HCT116 (cell line): ENCODE measurements around the gene PNPLA8. TPM values are rescaled to one million over a fixed set of nuclear protein-coding genes. Genes with fewer than 3 reads are reported as not detected.

Source experiments
- ATAC-seq: fragments of 200-7000 bp; cut with Tn5 transposase; 2 replicates; pipeline ENCODE4 v1.9.1; 2020; ENCODE audit warnings: mild to moderate bottlenecking, moderate library complexity
- BruUV-seq: library from RNA; stranded (reverse); fragments of 400-500 nt; replicated peaks from 2 replicates; lab custom pipeline; 2021; lab: Mats Ljungman, UMichigan
- CTCF ChIA-PET: fragments of 300-600 bp; sonication (Branson Sonifier 250); formaldehyde crosslinking; loops from one replicate; lab custom pipeline; 2021; ENCODE audit warnings: antibody characterized with exemption; lab: Charles Lee
- POLR2A ChIA-PET: fragments of 300-600, 350-600 bp; sonication (Branson Sonifier 250); formaldehyde crosslinking; loops from one replicate; lab custom pipeline; 2021; ENCODE audit warnings: antibody characterized with exemption; lab: Charles Lee
- RAD21 ChIA-PET, 2 experiments: fragments of 300-600 bp; sonication (Branson Sonifier 250); formaldehyde crosslinking; loops; one replicate each; lab custom pipeline; 2023; ENCODE audit warnings: low total read pairs in 2 of 2; ENCODE audit not compliant: uncharacterized antibody in 2 of 2, unreplicated experiment in 2 of 2, low non-redundant PET in 1 of 2; lab: Charles Lee
- DNase-seq: peaks from one replicate; pipeline ENCODE4 v3.0.0-alpha.2; 2010; ENCODE audit warnings: low read depth, low spot score
- H2AFZ ChIP-seq: fragments of 200-600 bp; shearing (Covaris generic), sonication (generic); 2 replicates; pipeline ENCODE4 v1.6.1; 2017; ENCODE audit warnings: low read depth, mixed run types, mixed read lengths, antibody characterized with exemption, low read length; ENCODE audit not compliant: poor library complexity, severe bottlenecking
- H3K27ac ChIP-seq: 2 replicates; pipeline ENCODE4 v1.5.1; 2012; ENCODE audit warnings: low read depth, low read length
- H3K27me3 ChIP-seq: fragments of 200-600 bp; sonication (generic); 2 replicates; pipeline ENCODE4 v1.6.1; 2016; ENCODE audit warnings: mixed run types, low read length, mixed read lengths; ENCODE audit not compliant: insufficient read depth
- H3K36me3 ChIP-seq, 2 experiments: fragments of 200-500 bp in 1 of 2; fragments of 200-600 bp in 1 of 2; sonication (Bioruptor generic) in 1 of 2; sonication (generic) in 1 of 2; 2 replicates each; pipeline versions ENCODE4 v1.5.1 to v1.6.1; 2014 to 2016; ENCODE audit warnings: low read length in 2 of 2, inconsistent platforms in 1 of 2, mixed read lengths in 1 of 2, mixed run types in 1 of 2; ENCODE audit not compliant: insufficient read depth in 2 of 2, control insufficient read depth in 1 of 2
- H3K4me1 ChIP-seq, 2 experiments: fragments of 200-600 bp in 1 of 2; sonication (generic) in 1 of 2; 2 replicates each; pipeline versions ENCODE4 v1.5.1 to v1.6.1; 2012 to 2017; ENCODE audit warnings: low read length in 2 of 2, inconsistent platforms in 1 of 2, mild to moderate bottlenecking in 1 of 2, mixed read lengths in 1 of 2, mixed run types in 1 of 2, moderate library complexity in 1 of 2; ENCODE audit not compliant: insufficient read depth in 2 of 2, control insufficient read depth in 1 of 2
- H3K4me2 ChIP-seq: fragments of 200-600 bp; sonication (generic); 2 replicates; pipeline ENCODE4 v1.6.1; 2017; ENCODE audit warnings: mixed run types, low read length, mixed read lengths
- H3K4me3 ChIP-seq, 2 experiments: fragments of 200-600 bp in 1 of 2; sonication (generic) in 1 of 2; replicated peaks in 1 of 2; 2 replicates each; pipeline ENCODE4 v1.5.1; 2011 to 2016; ENCODE audit warnings: low read length in 2 of 2, control low read depth in 1 of 2, low read depth in 1 of 2, mild to moderate bottlenecking in 1 of 2, mixed read lengths in 1 of 2, mixed run types in 1 of 2
- H3K79me2 ChIP-seq: fragments of 200-600 bp; sonication (generic); 2 replicates; pipeline ENCODE4 v1.6.1; 2017; ENCODE audit warnings: mild to moderate bottlenecking, mixed run types, low read length, moderate library complexity, mixed read lengths; ENCODE audit not compliant: insufficient read depth
- H3K9ac ChIP-seq: fragments of 200-600 bp; sonication (generic); 2 replicates; pipeline ENCODE4 v1.6.1; 2016; ENCODE audit warnings: low read length, mixed read lengths
- H3K9me2 ChIP-seq: fragments of 200-600 bp; sonication (generic), shearing (Covaris generic); 2 replicates; pipeline ENCODE4 v1.6.1; 2017; ENCODE audit warnings: mixed run types, mild to moderate bottlenecking, moderate library complexity; ENCODE audit not compliant: insufficient read depth
- H3K9me3 ChIP-seq, 2 experiments: fragments of 200-500 bp in 1 of 2; fragments of 200-600 bp in 1 of 2; sonication (Bioruptor generic) in 1 of 2; sonication (generic) in 1 of 2; 2 replicates each; pipeline ENCODE4 v1.6.1; 2014 to 2017; ENCODE audit warnings: low read length in 2 of 2, mixed read lengths in 2 of 2, inconsistent platforms in 1 of 2, low read depth in 1 of 2, mild to moderate bottlenecking in 1 of 2, mixed run types in 1 of 2, moderate library complexity in 1 of 2; ENCODE audit not compliant: control insufficient read depth in 1 of 2, insufficient read depth in 1 of 2
- H4K20me1 ChIP-seq: fragments of 200-600 bp; sonication (generic), shearing (Covaris generic); 2 replicates; pipeline ENCODE4 v1.6.1; 2017; ENCODE audit warnings: mixed run types, mild to moderate bottlenecking, moderate library complexity; ENCODE audit not compliant: insufficient read depth
- CBX3 ChIP-seq: IDR thresholded peaks from 2 replicates; pipeline ENCODE4 v1.6.1; 2012; ENCODE audit warnings: low read depth
- CEBPB ChIP-seq: IDR thresholded peaks from 2 replicates; pipeline ENCODE4 v1.6.1; 2012; ENCODE audit warnings: low read depth
- ELF1 ChIP-seq: IDR thresholded peaks from 2 replicates; pipeline ENCODE4 v1.6.1; 2012; ENCODE audit warnings: low read depth, borderline replicate concordance
- EZH2 ChIP-seq: fragments of 200-600 bp; sonication (generic); IDR thresholded peaks from 2 replicates; pipeline ENCODE4 v1.6.1; 2017; ENCODE audit warnings: antibody characterized with exemption, mixed run types
- FOSL1 ChIP-seq: IDR thresholded peaks from 2 replicates; pipeline ENCODE4 v1.6.1; 2012; ENCODE audit warnings: low read depth
- JUND ChIP-seq: IDR thresholded peaks from 2 replicates; pipeline ENCODE4 v1.6.1; 2012
- RAD21 ChIP-seq: IDR thresholded peaks from 2 replicates; pipeline ENCODE4 v1.6.1; 2012; ENCODE audit warnings: low read depth, mild to moderate bottlenecking
- SP1 ChIP-seq: IDR thresholded peaks from 2 replicates; pipeline ENCODE4 v1.6.1; 2012; ENCODE audit warnings: low read depth
- SRF ChIP-seq: IDR thresholded peaks from 2 replicates; pipeline ENCODE4 v1.6.1; 2012; ENCODE audit warnings: low read depth
- TCF7L2 ChIP-seq: IDR thresholded peaks from 2 replicates; pipeline ENCODE4 v1.7.0; 2011; ENCODE audit warnings: borderline replicate concordance, inconsistent platforms; ENCODE audit not compliant: insufficient read depth, insufficient read length; ENCODE audit errors: extremely low read depth
- ZNF274 ChIP-seq: fragments of 200-500 bp; sonication (Bioruptor generic); IDR thresholded peaks from 2 replicates; pipeline ENCODE4 v1.6.1; 2014; ENCODE audit warnings: mild to moderate bottlenecking, low read depth, low read length, inconsistent platforms
- intact Hi-C: fragments of 100-400 bp; cut with micrococcal nuclease; formaldehyde crosslinking; loops from 2 replicates; pipeline ENCODE4 v1.10.0; 2022
- total RNA-seq: library from RNA; stranded (reverse); gene quantifications from one replicate; pipeline ENCODE4 v1.2.1, GENCODE V29; 2021; ENCODE audit not compliant: unreplicated experiment
- TF ChIP-seq, protein P1 (sequence below): IDR thresholded peaks from 2 replicates; pipeline ENCODE4 v1.6.1; 2012; ENCODE audit warnings: low read depth
- TF ChIP-seq, protein P2 (sequence below): IDR thresholded peaks from 2 replicates; pipeline ENCODE4 v1.6.1; 2011; ENCODE audit warnings: mild to moderate bottlenecking, low read length, moderate library complexity; ENCODE audit not compliant: insufficient replicate concordance; ENCODE audit errors: extremely low read depth

The PNPLA8 gene
- total RNA-seq, 1 experiment from 2014 or later: 12.9 TPM

DNA sequence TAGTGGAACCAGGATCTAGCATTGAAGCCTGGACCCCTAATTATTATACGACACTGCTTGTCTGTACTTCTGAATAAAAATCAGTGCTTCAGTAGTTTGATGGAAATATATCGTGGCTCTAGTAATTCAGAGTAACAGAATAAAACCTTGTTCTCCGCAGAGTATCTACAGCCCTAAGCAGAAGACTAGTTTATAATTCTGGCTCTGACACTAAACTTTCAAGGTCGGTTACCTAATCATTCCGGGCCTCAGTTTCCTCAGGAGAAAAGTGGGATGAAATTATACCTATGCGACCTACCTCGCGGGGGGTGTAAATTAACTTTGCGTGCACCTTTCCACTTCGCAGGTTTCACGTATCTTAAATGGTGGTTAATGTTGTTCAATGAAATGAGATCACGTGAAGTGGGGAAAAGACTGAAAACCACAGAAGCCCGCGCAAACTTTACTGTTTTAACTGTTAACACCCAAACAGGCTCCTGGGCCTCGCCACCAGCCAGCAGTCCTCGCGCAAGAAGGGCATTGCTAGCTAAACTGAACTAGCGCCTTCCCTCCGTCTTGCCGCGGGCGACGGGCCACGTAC is 43.0 kb upstream of the PNPLA8 start (continued):
- TF ChIP-seq, protein P1, sequence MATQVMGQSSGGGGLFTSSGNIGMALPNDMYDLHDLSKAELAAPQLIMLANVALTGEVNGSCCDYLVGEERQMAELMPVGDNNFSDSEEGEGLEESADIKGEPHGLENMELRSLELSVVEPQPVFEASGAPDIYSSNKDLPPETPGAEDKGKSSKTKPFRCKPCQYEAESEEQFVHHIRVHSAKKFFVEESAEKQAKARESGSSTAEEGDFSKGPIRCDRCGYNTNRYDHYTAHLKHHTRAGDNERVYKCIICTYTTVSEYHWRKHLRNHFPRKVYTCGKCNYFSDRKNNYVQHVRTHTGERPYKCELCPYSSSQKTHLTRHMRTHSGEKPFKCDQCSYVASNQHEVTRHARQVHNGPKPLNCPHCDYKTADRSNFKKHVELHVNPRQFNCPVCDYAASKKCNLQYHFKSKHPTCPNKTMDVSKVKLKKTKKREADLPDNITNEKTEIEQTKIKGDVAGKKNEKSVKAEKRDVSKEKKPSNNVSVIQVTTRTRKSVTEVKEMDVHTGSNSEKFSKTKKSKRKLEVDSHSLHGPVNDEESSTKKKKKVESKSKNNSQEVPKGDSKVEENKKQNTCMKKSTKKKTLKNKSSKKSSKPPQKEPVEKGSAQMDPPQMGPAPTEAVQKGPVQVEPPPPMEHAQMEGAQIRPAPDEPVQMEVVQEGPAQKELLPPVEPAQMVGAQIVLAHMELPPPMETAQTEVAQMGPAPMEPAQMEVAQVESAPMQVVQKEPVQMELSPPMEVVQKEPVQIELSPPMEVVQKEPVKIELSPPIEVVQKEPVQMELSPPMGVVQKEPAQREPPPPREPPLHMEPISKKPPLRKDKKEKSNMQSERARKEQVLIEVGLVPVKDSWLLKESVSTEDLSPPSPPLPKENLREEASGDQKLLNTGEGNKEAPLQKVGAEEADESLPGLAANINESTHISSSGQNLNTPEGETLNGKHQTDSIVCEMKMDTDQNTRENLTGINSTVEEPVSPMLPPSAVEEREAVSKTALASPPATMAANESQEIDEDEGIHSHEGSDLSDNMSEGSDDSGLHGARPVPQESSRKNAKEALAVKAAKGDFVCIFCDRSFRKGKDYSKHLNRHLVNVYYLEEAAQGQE: no peak
- TF ChIP-seq SP1: no peak

GRCh38 chr7:108565987-108566386 is 40.1 kb upstream of the PNPLA8 start:
- no peak overlapping the region for H2AFZ ChIP-seq
- no TSS peak for BruUV-seq
- peaks cover 5 to 11% of the 10 kb centered on the region in 2 experiments; a peak in 3 of 4 replicates for H3K4me1 ChIP-seq
- H3K9me2 ChIP-seq: no peaks in the 10 kb centered on the region
- POLR2A ChIA-PET: no interaction called here
- H3K36me3 ChIP-seq: peaks cover 0 to 7% of the 10 kb centered on the region in 2 experiments; a peak in 1 of 4 replicates
- TF ChIP-seq EZH2 (no peak), RAD21 (no peak), SRF (no peak), CEBPB (no peak), ZNF274 (no peak), JUND (no peak), CBX3 (no peak), FOSL1 (no peak), ELF1 (no peak), TCF7L2 (no peak)
- TF ChIP-seq, protein P2, sequence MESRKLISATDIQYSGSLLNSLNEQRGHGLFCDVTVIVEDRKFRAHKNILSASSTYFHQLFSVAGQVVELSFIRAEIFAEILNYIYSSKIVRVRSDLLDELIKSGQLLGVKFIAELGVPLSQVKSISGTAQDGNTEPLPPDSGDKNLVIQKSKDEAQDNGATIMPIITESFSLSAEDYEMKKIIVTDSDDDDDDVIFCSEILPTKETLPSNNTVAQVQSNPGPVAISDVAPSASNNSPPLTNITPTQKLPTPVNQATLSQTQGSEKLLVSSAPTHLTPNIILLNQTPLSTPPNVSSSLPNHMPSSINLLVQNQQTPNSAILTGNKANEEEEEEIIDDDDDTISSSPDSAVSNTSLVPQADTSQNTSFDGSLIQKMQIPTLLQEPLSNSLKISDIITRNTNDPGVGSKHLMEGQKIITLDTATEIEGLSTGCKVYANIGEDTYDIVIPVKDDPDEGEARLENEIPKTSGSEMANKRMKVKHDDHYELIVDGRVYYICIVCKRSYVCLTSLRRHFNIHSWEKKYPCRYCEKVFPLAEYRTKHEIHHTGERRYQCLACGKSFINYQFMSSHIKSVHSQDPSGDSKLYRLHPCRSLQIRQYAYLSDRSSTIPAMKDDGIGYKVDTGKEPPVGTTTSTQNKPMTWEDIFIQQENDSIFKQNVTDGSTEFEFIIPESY: no peak
- RAD21 ChIA-PET: no interaction called here
- CTCF ChIA-PET: no interaction called here
- no peak for DNase-seq
- no peak overlapping the region for H3K4me2 ChIP-seq
- H3K27ac ChIP-seq: no peak overlapping the region
- H3K9me3 ChIP-seq: no peaks in the 10 kb centered on the region
- no peak overlapping the region for H3K9ac ChIP-seq
- no peaks in the 10 kb centered on the region for H3K27me3 ChIP-seq
- no peak overlapping the region for H3K4me3 ChIP-seq
- no peak for ATAC-seq
- no peaks in the 10 kb centered on the region for H4K20me1 ChIP-seq
- intact Hi-C loops: loop anchor here (5.0 kb wide), 1 partner anchor 39 kb away; the partner anchor contains the start of gene PNPLA8
- H3K79me2 ChIP-seq: peaks cover 47% of the 10 kb centered on the region
